Heart right ventricle (tissue), 16 donors: ENCODE measurements around the gene GRID1. TPM values are rescaled to one million over a fixed set of nuclear protein-coding genes. Genes with fewer than 3 reads are reported as not detected.

Experiments used
- ATAC-seq, 8 donors: fragments of 200-7000 bp; cut with Tn5 transposase; one replicate each; pipeline ENCODE4 v1.9.1; 2020; ENCODE audit warnings: mild to moderate bottlenecking in 8 of 8, moderate library complexity in 8 of 8, moderate number of reproducible peaks in 1 of 8
- DNase-seq, 2 donors: peaks; one replicate each; pipeline ENCODE4 v3.0.0-alpha.2; 2020
- H3K27ac ChIP-seq, 10 donors: fragments of 200-600 bp; sonication (generic) in 2 of 10; one replicate each; pipeline versions ENCODE4 v1.5.0 to v1.8.0; 2020 to 2022; ENCODE audit warnings: mild to moderate bottlenecking in 3 of 10
- H3K27me3 ChIP-seq, 7 donors: fragments of 200-600 bp; one replicate each; pipeline ENCODE4 v1.8.0; 2021 to 2022; ENCODE audit warnings: mild to moderate bottlenecking in 2 of 7
- H3K36me3 ChIP-seq, 9 donors: fragments of 200-600 bp; sonication (generic) in 1 of 9; one replicate each; pipeline versions ENCODE4 v1.5.0 to v1.8.0; 2020 to 2022; ENCODE audit warnings: mild to moderate bottlenecking in 2 of 9
- H3K4me1 ChIP-seq, 9 donors: fragments of 200-600 bp; sonication (generic) in 1 of 9; one replicate each; pipeline versions ENCODE4 v1.5.0 to v1.8.0; 2020 to 2022; ENCODE audit warnings: mild to moderate bottlenecking in 4 of 9
- H3K4me3 ChIP-seq, 10 donors: fragments of 200-600 bp; sonication (generic) in 2 of 10; one replicate each; pipeline versions ENCODE4 v1.5.0 to v1.8.0; 2020 to 2022; ENCODE audit warnings: mild to moderate bottlenecking in 7 of 10, moderate library complexity in 2 of 10
- H3K9me3 ChIP-seq, 11 donors: fragments of 200-600 bp in 10 of 11; sonication (generic) in 2 of 11; one replicate each; pipeline versions ENCODE4 v1.5.0 to v1.8.0; 2013 to 2022; ENCODE audit warnings: mild to moderate bottlenecking in 2 of 11, control low read depth in 1 of 11, moderate library complexity in 1 of 11
- WGBS, 2 donors: extraction: QIAGEN DNeasy Blood & Tissue Kit; methylation state at CpG; one replicate each; pipeline ENCODE4 v1.1.7; 2013; ENCODE audit warnings: inconsistent platforms in 1 of 2; 5-methylcytosine and 5-hydroxymethylcytosine counted together
- intact Hi-C, 10 donors: fragments of 100-400 bp; cut with DNase I; formaldehyde crosslinking; loops; one replicate each; pipeline versions ENCODE4 v1.11.1 to v1.14.2; 2022
- polyA plus RNA-seq, 2 donors: library from polyadenylated mRNA; stranded (reverse); fragments of 200-250 nt; gene quantifications; one replicate each; pipeline ENCODE4 v1.2.3, GENCODE V29; 2013
- total RNA-seq, 10 donors: library from RNA; stranded (reverse); fragmentation: NEBNext Ultra II Directional in 3 of 10; extraction: Animal tissue kit (Norgen Biotek cat#: 25700) in 3 of 10; gene quantifications; one replicate each; pipeline versions ENCODE4 v1.2.1 to v1.2.4, GENCODE V29; 2021 to 2023
- TF ChIP-seq, protein P1 (sequence below), 9 donors: fragments of 200-600 bp; sonication (generic) in 2 of 9; IDR thresholded peaks; one replicate each; pipeline versions ENCODE4 v1.5.0 to v1.8.0; 2021 to 2022; ENCODE audit warnings: antibody characterized with exemption in 9 of 9, mild to moderate bottlenecking in 5 of 9, moderate library complexity in 1 of 9
- donor health status: Arrhythmogenic right ventricular cardiomyopathy.
- donor health status: ischemic (EF 13 %, LVEDD 7.1; RV severe dilation, severe dysfunction).
- donor health status: healthy with polysubstance abuse.
- donor health status: DM: no; HTN: yes; CAD: no.
- donor health status: DM: no; HTN: no; CAD: no.
- donor health status: ischemic (EF 25% LVEDD 6.9; RV normal size, moderate dysfunction).
- donor health status: ischemic (EF 25% LVEDD 5.7; RV mildly dilated, moderate dysfunction).
- donor health status: healthy.
- donor health status: DM: yes; HTN: yes; CAD: no.
- donor health status: Ischemic cardiomyopathy.
- donor health status: ischemic (EF 35%, LVEDD 5.7; RV mildly dilated, moderate dysfunction).
- donor health status: nonischemic (EF 11% LVEDD 7.7; RV severe dilation, severe dysfunction).
- donor health status: DM: yes; HTN: yes; CAD: no.
- donor health status: PGD.
- donor health status: ischemic (EF 29% LVEDD 5.4; RV normal size, mild dysfunction).
- donor health status: nonischemic (EF 23%, LVEDD 6.1; RV moderate dilation, normal function).

The GRID1 gene
- total and polyA plus RNA-seq, 12 donors: 0.44 to 3.4 (median 1.5) TPM

DNA sequence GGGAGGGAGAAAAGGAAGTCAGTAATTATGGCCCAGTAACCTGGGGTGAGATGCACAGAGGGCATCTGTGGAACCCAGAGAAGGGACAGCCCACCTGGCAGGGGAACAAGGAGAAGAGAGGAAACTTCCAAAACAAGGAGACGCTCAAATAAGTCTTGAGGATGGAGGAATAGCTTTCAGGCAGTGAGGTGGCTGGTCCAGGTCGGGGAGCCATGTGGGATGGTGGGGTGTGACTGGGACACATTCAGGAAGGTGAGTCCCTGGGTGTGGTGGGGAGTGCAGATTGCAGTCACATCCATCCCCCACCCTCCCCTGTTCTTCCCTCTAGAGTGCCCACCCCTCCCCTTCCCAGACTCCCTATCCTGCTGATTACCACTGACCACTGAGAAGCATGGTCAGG lies 175.4 kb downstream of the GRID1 start:
- 82 to 88% methylated on average over 2 of the region's 2 CpGs for WGBS, 2 donors
- no peak for ATAC-seq
- peaks cover 0 to 10% (median 0%) of the 10 kb centered on the region in 7 donors for H3K27me3 ChIP-seq
- no peak overlapping the region for H3K27ac ChIP-seq
- no peak for DNase-seq
- TF ChIP-seq, protein P1, sequence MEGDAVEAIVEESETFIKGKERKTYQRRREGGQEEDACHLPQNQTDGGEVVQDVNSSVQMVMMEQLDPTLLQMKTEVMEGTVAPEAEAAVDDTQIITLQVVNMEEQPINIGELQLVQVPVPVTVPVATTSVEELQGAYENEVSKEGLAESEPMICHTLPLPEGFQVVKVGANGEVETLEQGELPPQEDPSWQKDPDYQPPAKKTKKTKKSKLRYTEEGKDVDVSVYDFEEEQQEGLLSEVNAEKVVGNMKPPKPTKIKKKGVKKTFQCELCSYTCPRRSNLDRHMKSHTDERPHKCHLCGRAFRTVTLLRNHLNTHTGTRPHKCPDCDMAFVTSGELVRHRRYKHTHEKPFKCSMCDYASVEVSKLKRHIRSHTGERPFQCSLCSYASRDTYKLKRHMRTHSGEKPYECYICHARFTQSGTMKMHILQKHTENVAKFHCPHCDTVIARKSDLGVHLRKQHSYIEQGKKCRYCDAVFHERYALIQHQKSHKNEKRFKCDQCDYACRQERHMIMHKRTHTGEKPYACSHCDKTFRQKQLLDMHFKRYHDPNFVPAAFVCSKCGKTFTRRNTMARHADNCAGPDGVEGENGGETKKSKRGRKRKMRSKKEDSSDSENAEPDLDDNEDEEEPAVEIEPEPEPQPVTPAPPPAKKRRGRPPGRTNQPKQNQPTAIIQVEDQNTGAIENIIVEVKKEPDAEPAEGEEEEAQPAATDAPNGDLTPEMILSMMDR (IDR thresholded peaks at IDR 0.05): no peak
- H3K9me3 ChIP-seq: peaks cover 0 to 6% (median 0%) of the 10 kb centered on the region in 11 donors
- intact Hi-C loops: no loop called here
- no peaks in the 10 kb centered on the region for H3K4me1 ChIP-seq
- no peak overlapping the region for H3K4me3 ChIP-seq
- H3K36me3 ChIP-seq: no peaks in the 10 kb centered on the region

DNA sequence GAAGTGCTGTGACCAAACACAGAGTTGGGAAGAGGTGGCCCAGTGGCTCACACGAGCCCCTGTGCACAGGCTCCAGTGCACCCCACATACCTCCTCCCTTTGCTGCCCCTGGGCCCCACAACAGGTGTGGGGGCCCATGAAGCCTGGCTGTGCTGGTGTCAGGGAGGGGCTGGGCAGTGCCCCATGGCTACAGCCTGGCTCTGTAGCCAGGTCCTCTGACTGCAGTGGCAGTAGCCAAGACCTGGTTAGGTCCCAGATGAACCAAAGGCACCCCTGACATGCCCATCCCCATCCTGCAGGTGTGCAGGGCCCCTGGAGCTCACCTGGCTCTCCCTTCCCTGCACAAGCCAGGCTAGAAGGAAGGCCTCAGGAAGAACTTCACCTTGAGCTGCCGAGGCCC lies 176.3 kb downstream of the GRID1 start:
- Histone ChIP-seq H3K27me3 (peaks cover 0 to 10% (median 0%) of the 10 kb centered on the region in 7 donors), H3K4me1 (no peaks in the 10 kb centered on the region), H3K4me3 (no peak overlapping the region), H3K27ac (no peak overlapping the region), H3K36me3 (no peaks in the 10 kb centered on the region), H3K9me3 (peaks cover 0 to 14% (median 0%) of the 10 kb centered on the region in 11 donors)
- DNase-seq (no peak), ATAC-seq (no peak)
- TF ChIP-seq, protein P1 (IDR thresholded peaks at IDR 0.05): no peak
- 78 to 80% methylated on average over 2 of the region's 2 CpGs for WGBS, 2 donors
- intact Hi-C loops: no loop called here

DNA sequence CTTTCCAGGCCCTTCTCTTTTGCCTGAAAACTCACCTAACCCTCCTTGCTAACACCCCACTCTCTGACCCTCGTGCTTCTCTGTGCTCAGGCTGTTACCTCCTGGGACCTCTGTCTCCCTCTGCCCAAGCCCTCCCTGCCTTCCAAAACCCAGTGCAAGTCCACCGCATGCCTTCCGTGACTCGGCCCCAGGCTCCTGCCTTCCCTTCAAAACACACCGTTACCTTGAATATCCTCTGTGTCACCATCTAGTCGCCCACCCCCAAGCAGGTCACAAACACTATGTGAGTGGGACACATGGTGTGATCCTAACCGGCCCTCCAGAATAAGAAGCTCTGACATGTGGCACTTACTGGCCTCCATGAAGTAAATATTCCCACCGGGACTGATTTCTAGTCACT lies 176.7 kb downstream of the GRID1 start:
- Histone ChIP-seq H3K27ac (no peak overlapping the region), H3K4me3 (no peak overlapping the region), H3K36me3 (no peaks in the 10 kb centered on the region), H3K9me3 (peaks cover 0 to 14% (median 0%) of the 10 kb centered on the region in 11 donors), H3K27me3 (peaks cover 0 to 10% (median 0%) of the 10 kb centered on the region in 7 donors), H3K4me1 (no peaks in the 10 kb centered on the region)
- ATAC-seq: no peak
- intact Hi-C loops: no loop called here
- TF ChIP-seq, protein P1 (IDR thresholded peaks at IDR 0.05): no peak
- 81 to 87% methylated on average over 8 of the region's 8 CpGs for WGBS, 2 donors
- DNase-seq: no peak

DNA sequence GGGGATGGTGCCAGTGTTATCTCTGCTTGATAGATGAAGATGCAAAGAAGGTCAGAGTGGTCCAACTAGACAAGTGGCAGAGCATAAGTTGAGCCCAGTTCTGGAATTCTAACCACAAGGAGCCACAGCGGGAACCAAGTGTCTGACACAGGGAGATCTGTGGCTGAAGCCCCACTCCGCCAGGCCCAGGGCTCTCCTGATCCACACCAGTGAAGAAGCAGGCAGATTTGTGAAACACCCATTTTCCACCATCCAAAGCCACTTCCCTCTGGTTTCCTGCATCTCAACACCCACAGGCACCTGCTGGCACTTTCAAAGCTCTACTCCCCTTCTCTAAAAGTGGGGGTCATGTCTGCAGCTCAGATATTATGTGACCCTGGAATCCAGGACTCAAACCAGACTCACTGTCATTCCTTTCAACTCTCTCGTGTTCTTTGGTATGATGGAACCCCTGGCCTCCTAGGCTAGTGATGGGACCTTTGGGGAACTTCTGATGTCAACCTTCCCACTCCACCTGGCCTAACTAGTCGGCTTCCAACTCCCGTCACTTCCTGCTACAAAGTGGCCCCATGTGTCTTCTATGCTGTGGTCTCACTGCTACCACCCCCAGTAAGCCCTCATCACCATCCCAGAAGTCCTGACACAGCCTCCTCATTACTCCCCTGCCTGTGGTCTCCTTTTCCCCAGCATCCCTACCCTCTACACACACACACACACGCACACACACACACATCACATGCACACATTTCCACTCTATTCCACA lies 177.6 kb downstream of the GRID1 start:
- H3K4me3 ChIP-seq: no peak overlapping the region

More for the DNA sequence above, 177.6 kb downstream of the GRID1 start:
- H3K4me1 ChIP-seq: no peaks in the 10 kb centered on the region
- peaks cover 0 to 14% (median 0%) of the 10 kb centered on the region in 11 donors for H3K9me3 ChIP-seq
- intact Hi-C loops: no loop called here
- DNase-seq (no peak), ATAC-seq (no peak)
- WGBS, 2 donors: 73 to 80% methylated on average over 6 of the region's 6 CpGs
- no peaks in the 10 kb centered on the region for H3K36me3 ChIP-seq
- no peak overlapping the region for H3K27ac ChIP-seq
- TF ChIP-seq, protein P1 (IDR thresholded peaks at IDR 0.05): no peak
- H3K27me3 ChIP-seq: peaks cover 0 to 10% (median 0%) of the 10 kb centered on the region in 7 donors
